Measurements from ENCODE around the gene BTN1A1. TPM values are rescaled to one million over a fixed set of nuclear protein-coding genes. Genes with fewer than 3 reads are reported as not detected.
A peak's percentile ranks its signal among the peaks of the same experiment; 100 is the strongest.

The BTN1A1 gene
- polyA plus RNA-seq, 1 experiment, result 0.04 TPM

- Histone ChIP-seq H3K27ac (ENCODE audit: low read depth, low read length) (no peak overlapping the region), H3K27me3 (ENCODE audit: control insufficient read depth, insufficient read depth, low read length) (peaks cover 19% of the 10 kb centered on the region), H3K9me3 (ENCODE audit: control insufficient read depth, insufficient read depth, low read length) (no peaks in the 10 kb centered on the region), H3K4me3 (ENCODE audit: low read depth, low read length) (no peak overlapping the region)
- DNase-seq (ENCODE audit: low read depth, low spot score), result no peak
- TF ChIP-seq CTCF (IDR thresholded peaks at IDR 0.05; ENCODE audit: low read depth, low read length), result no peak
- CTCF ChIA-PET, result interaction anchor here (1.2 to 1.3 kb wide), 2 partner anchors 8 to 153 kb away, joined by 4 read pairs; no protein-coding TSS in a partner anchor
- POLR2A ChIA-PET, result no interaction called here
Observed at GRCh38 chr6:26494117-26494516, 6.0 kb upstream of the BTN1A1 start.

- H3K9me3 ChIP-seq (ENCODE audit: control insufficient read depth, insufficient read depth, low read length), result no peaks in the 10 kb centered on the region
- POLR2A ChIA-PET, result interaction anchor here (0.5 kb wide), 1 partner anchor 246 kb away, joined by 5 read pairs; no protein-coding TSS in a partner anchor
- no peak overlapping the region for H3K4me3 ChIP-seq (ENCODE audit: low read depth, low read length)
- DNase-seq (ENCODE audit: low read depth, low spot score), result no peak
- no peak for TF ChIP-seq CTCF (IDR thresholded peaks at IDR 0.05; ENCODE audit: low read depth, low read length)
- CTCF ChIA-PET, result interaction anchor here (1.1 kb wide), 1 partner anchor 17 kb away, joined by 4 read pairs; no protein-coding TSS in a partner anchor
- no peak overlapping the region for H3K27ac ChIP-seq (ENCODE audit: low read depth, low read length)
- peaks cover 21% of the 10 kb centered on the region for H3K27me3 ChIP-seq (ENCODE audit: control insufficient read depth, insufficient read depth, low read length)
Observed at GRCh38 chr6:26495281-26495680, 4.8 kb upstream of the BTN1A1 start.

- no peak for TF ChIP-seq CTCF (IDR thresholded peaks at IDR 0.05; ENCODE audit: low read depth, low read length)
- ChIA-PET POLR2A (no interaction called here), CTCF (no interaction called here)
- Histone ChIP-seq H3K27me3 (ENCODE audit: control insufficient read depth, insufficient read depth, low read length) (peaks cover 40% of the 10 kb centered on the region), H3K9me3 (ENCODE audit: control insufficient read depth, insufficient read depth, low read length) (peaks cover 4% of the 10 kb centered on the region; the same call in 1 of the 2 replicates), H3K27ac (ENCODE audit: low read depth, low read length) (no peak overlapping the region), H3K4me3 (ENCODE audit: low read depth, low read length) (no peak overlapping the region)
- no peak for DNase-seq (ENCODE audit: low read depth, low spot score)
Observed at GRCh38 chr6:26497610-26498009, 2.5 kb upstream of the BTN1A1 start.

- POLR2A ChIA-PET, result no interaction called here
- no peak for DNase-seq (ENCODE audit: low read depth, low spot score)
- peak overlapping the region; percentile 50 for H3K4me3 ChIP-seq (ENCODE audit: low read depth, low read length)
- CTCF ChIA-PET, result interaction anchor here (0.9 to 1.5 kb wide), 3 partner anchors 8 to 160 kb away, joined by 3 to 4 read pairs (median 4); no protein-coding TSS in a partner anchor
- peaks cover 4% of the 10 kb centered on the region; the same call in 1 of the 2 replicates for H3K9me3 ChIP-seq (ENCODE audit: control insufficient read depth, insufficient read depth, low read length)
- peaks cover 42% of the 10 kb centered on the region for H3K27me3 ChIP-seq (ENCODE audit: control insufficient read depth, insufficient read depth, low read length)
- TF ChIP-seq CTCF (IDR thresholded peaks at IDR 0.05; ENCODE audit: low read depth, low read length), result no peak
- H3K27ac ChIP-seq (ENCODE audit: low read depth, low read length), result no peak overlapping the region
Observed at GRCh38 chr6:26501482-26501986, 1.4 kb downstream of the BTN1A1 start.

GRCh38 chr6:26502165-26502564, 2.1 kb downstream of the BTN1A1 start:
- Histone ChIP-seq H3K27me3 (ENCODE audit: control insufficient read depth, insufficient read depth, low read length) (peaks cover 44% of the 10 kb centered on the region), H3K4me3 (ENCODE audit: low read depth, low read length) (no peak overlapping the region), H3K9me3 (ENCODE audit: control insufficient read depth, insufficient read depth, low read length) (peaks cover 4% of the 10 kb centered on the region; the same call in 1 of the 2 replicates), H3K27ac (ENCODE audit: low read depth, low read length) (no peak overlapping the region)
- no peak for TF ChIP-seq CTCF (IDR thresholded peaks at IDR 0.05; ENCODE audit: low read depth, low read length)
- DNase-seq (ENCODE audit: low read depth, low spot score), result no peak
- ChIA-PET POLR2A (no interaction called here), CTCF (interaction anchor here (1.1 to 1.5 kb wide), 3 partner anchors 9 to 70 kb away, joined by 3 to 6 read pairs (median 4); no protein-coding TSS in a partner anchor)

Measured in AG04450 (cell line).